GM19240 (cell line): ENCODE data around the gene INO80C.

Source experiments
- DNase-seq: peaks from one replicate; pipeline ENCODE4 v3.0.0; 2011; ENCODE audit warnings: low spot score; ENCODE audit not compliant: insufficient read length

Gene INO80C

DNA sequence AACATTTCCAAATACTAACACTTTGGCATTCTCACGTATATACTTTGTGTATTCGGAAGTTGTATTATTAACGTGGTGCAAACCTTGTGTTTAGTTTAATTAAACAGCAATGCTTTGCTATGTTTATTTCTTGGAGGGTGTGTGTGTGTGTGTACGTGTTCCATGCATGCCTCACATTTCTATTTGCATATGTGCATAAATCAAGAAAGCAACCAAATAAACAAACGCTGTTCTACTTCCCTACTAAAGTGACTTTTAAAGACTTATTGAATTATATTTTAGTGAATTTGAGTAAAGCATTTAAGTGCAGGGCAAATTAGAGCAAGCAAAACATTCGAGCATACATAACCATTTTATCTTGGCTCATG, 66.4 kb downstream of the INO80C start:
- DNase-seq = no peak

DNA sequence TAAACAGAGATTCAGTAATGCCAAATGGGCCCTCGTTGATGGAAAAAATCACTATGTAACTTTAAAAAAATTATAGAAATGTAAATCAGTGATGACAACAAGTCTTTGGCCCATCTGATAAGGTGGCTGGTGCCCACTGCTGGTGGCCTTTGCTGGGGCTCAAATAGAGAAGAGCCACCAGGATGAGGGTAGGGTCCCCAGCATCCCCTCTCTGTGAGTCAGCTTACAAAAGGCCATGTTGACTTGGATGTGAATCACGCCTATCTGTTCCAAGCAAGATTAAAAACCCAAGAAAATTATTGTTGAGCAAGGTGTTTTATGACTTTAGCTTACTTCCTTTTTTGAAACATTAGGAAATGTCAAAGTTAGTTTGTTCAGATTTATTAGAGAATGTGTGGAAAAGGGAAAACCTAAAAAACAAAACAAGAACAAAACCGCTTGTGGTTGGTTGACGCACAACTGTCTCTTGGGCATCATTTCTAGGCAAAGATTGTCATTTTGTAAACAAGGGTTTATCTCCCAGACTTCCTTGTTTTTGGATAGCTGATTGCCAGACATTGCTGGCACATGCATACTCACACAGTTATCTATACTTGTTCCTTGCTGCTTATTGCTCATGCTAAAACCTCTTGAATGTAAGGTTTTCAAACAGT, 66.9 kb downstream of the INO80C start:
- DNase-seq = no peak

DNA sequence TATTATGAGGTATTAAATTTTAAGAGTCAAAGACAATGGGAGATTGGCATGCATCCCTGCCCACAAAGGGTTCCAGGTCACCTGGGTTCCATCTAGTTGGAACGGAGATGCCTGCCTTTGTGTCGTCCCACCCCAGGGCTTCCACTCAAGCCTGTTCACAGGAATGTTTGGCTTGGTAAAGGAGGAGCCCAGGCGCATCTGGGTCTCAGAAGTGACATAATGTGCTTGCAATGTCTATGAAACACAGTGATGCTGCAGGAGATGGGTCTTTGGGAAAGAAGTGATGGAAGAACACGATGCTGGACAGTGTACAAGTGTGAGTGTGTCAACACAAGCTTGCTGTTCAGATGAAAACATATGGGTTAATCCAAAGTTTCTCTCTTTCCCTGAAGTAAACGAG, 71.0 kb downstream of the INO80C start:
- no peak for DNase-seq

DNA sequence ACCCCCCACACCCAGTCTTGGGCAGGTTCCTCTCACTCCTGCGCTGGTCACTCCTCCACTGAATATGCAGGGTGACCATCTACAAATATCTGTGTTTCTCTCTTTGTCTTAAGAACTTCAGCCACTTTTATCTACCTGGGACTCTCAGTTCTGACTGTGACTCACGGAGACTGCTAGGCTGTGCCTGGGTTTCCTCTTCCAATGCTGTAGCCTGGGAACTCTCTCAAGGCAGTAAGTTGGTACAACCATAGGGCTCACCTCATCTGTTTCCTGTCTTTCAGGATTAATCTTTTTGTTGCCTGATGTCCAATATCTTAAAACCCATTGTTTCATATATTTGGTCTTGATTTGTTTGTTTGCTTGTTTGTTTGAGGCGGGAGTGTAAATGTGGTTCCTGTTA, 73.4 kb downstream of the INO80C start:
- DNase-seq = no peak

DNA sequence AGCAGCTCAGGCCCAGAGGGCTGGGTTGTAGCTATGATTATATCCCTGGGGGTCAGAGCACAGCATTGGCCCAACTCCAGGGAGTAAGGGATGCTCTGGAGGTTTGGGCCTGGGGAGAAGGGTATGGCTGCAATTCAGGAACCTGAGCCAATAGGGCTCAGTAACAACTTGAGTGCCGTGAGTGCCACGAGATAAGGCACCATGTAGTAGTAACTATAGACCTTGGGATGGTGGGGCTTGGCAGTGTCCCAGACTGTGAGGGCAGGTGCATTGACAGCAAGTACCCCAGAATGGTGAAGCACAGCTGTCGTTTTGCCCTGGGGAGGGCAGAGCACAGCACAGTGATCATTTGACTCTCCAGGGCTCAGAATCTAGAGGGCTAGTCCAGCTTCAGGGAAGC, 75.5 kb downstream of the INO80C start:
- DNase-seq = no peak

DNA sequence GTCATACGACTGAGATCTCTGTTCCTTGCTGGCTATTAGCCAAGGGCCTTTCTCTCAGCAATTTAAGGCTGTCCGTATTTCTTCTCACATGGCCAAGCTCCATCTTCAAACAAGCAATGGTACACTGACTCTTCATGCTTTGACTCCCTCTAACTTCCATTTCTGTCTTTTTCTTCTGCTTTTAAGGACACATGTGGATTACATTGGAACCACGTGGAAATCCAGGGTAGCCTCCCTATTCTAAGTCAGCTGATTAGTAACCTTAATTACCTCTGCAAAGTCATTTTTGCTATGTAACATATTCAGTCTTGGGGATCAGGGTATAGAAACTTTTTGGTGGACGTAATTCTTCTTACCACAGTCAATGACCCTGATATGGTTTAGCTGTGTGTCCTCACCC, 79.2 kb downstream of the INO80C start:
- DNase-seq = no peak
